Measurements from ENCODE around the gene DNTT.

DNTT gene

GRCh38 chr10:96359616-96360015 is 55.4 kb downstream of the DNTT start:
- no peak overlapping the region for H3K9ac ChIP-seq (ENCODE audit: low read depth, low read length)
- no peaks in the 10 kb centered on the region for H3K9me3 ChIP-seq (ENCODE audit: control insufficient read depth, insufficient read depth, low read length)
- H3K4me1 ChIP-seq (ENCODE audit: insufficient read depth, low read length), result no peaks in the 10 kb centered on the region
- no peaks in the 10 kb centered on the region for H3K36me3 ChIP-seq (ENCODE audit: insufficient read depth, low read length)

- Histone ChIP-seq H3K9me3 (ENCODE audit: control insufficient read depth, insufficient read depth, low read length) (no peaks in the 10 kb centered on the region), H3K4me1 (ENCODE audit: insufficient read depth, low read length) (no peaks in the 10 kb centered on the region), H3K36me3 (ENCODE audit: insufficient read depth, low read length) (no peaks in the 10 kb centered on the region), H3K9ac (ENCODE audit: low read depth, low read length) (no peak overlapping the region)
Observed at GRCh38 chr10:96360331-96360730, 56.1 kb downstream of the DNTT start.

DNA sequence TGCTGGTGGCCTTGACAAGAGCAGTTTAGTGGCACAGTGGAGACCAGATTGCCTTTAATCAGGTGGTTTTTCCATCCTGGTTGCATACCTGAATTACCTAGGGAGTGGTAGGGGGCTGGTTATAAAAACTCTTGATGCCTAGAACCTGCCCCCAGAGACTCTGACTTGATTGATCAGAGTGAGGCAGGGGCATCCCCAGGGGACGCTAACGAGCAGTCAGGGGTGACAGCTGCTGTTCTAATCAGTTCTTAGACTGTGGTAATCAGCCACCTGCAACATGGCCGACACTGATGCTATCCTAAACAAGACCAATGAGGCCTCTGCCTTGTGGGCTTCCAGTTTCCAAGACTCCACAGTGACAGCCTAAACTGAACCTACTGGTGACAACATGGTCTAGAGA is 56.5 kb downstream of the DNTT start:
- Histone ChIP-seq H3K9me3 (ENCODE audit: control insufficient read depth, insufficient read depth, low read length) (no peaks in the 10 kb centered on the region), H3K4me1 (ENCODE audit: insufficient read depth, low read length) (no peaks in the 10 kb centered on the region), H3K36me3 (ENCODE audit: insufficient read depth, low read length) (no peaks in the 10 kb centered on the region), H3K9ac (ENCODE audit: low read depth, low read length) (no peak overlapping the region)

DNA sequence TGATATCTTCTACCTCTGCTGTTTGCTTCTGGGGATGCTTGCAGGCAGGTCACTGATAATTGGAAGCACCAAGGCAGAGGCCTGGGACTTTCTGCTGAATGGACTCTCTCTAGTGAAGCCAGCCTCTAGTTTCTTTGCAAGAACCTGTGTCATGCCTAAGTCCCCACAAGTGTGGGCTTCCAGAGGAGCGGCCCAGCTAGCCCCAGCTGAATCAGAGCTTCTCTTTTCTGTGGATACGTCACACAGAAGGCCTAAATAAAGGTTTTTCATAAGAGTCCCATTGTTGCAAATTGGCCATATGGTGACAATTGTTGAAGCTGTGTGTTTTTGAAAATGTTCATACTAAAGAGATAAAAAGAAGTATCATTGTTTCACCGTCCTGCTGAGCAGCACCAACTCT is 61.3 kb downstream of the DNTT start:
- H3K9me3 ChIP-seq (ENCODE audit: control insufficient read depth, insufficient read depth, low read length), result no peaks in the 10 kb centered on the region
- H3K4me1 ChIP-seq (ENCODE audit: insufficient read depth, low read length), result peaks cover 4% of the 10 kb centered on the region; the same call in 1 of the 2 replicates
- H3K9ac ChIP-seq (ENCODE audit: low read depth, low read length), result no peak overlapping the region
- H3K36me3 ChIP-seq (ENCODE audit: insufficient read depth, low read length), result no peaks in the 10 kb centered on the region

DNA sequence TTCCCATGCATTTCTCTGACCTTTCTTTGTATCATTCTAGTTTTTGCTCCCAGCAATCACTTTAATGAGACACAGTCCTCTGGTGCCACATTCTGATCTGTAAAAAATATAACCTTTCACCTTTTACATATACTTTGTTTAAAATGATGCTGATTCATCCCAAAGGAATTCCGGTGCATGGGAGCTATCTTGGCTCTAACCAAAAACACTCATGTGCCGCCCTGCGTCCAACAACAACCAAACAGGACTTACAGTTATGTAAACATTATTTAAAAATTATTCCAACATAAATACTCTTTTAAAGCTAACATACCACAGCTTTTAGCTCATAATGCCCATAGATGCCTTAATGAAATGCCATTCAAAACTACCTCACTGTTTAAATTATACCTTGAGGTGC is 62.3 kb downstream of the DNTT start:
- Histone ChIP-seq H3K9me3 (ENCODE audit: control insufficient read depth, insufficient read depth, low read length) (no peaks in the 10 kb centered on the region), H3K9ac (ENCODE audit: low read depth, low read length) (no peak overlapping the region), H3K4me1 (ENCODE audit: insufficient read depth, low read length) (peaks cover 4% of the 10 kb centered on the region; the same call in 1 of the 2 replicates)

GRCh38 chr10:96367470-96367869 is 63.2 kb downstream of the DNTT start:
- Histone ChIP-seq H3K36me3 (ENCODE audit: insufficient read depth, low read length) (no peaks in the 10 kb centered on the region), H3K9ac (ENCODE audit: low read depth, low read length) (no peak overlapping the region), H3K4me1 (ENCODE audit: insufficient read depth, low read length) (peaks cover 4% of the 10 kb centered on the region; the same call in 1 of the 2 replicates), H3K9me3 (ENCODE audit: control insufficient read depth, insufficient read depth, low read length) (no peaks in the 10 kb centered on the region)

More for the DNA sequence above, 62.3 kb downstream of the DNTT start:
- no peaks in the 10 kb centered on the region for H3K36me3 ChIP-seq (ENCODE audit: insufficient read depth, low read length)

- no peak overlapping the region for H3K9ac ChIP-seq (ENCODE audit: low read depth, low read length)
- peaks cover 4% of the 10 kb centered on the region; the same call in 1 of the 2 replicates for H3K4me1 ChIP-seq (ENCODE audit: insufficient read depth, low read length)
- H3K36me3 ChIP-seq (ENCODE audit: insufficient read depth, low read length), result no peaks in the 10 kb centered on the region
- H3K9me3 ChIP-seq (ENCODE audit: control insufficient read depth, insufficient read depth, low read length), result no peaks in the 10 kb centered on the region
Observed at GRCh38 chr10:96368971-96369370, 64.7 kb downstream of the DNTT start.

DNA sequence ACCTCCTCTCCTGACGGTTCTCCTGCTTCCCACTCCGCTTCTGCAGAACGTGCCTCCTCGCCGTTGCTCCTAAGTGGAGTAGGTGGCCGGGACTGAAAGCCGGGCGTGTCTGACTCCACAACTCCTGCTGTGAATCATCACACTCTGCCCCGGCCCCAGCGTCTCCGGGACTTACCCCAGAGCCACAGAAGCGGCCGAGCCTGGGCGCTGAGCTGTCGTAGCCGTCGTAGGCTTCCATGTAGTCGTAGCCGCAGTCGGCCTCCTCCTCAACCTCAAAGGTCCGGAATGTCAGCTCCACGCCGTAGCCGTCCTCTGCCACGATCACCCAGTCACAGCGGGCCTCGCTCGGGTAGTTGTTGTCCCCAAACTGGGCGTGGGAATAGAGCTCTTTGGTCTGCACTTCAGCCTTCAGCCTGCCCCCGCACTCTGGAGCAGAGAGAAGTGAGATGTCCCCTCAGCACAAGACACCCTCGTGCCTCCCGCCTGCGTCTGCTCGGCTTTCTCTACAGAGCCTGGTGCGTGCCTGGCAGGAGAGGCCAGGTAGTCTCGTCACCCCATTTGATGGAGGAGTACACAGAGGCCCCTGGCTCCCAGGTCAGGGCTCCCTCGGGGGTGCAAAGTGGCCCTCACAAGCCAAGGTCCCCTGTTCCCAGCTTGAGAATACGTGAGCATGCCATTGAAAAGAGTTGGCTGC is 65.8 kb downstream of the DNTT start:
- Histone ChIP-seq H3K9me3 (ENCODE audit: control insufficient read depth, insufficient read depth, low read length) (no peaks in the 10 kb centered on the region), H3K9ac (ENCODE audit: low read depth, low read length) (no peak overlapping the region; the same call in 1 of the 2 replicates), H3K36me3 (ENCODE audit: insufficient read depth, low read length) (no peaks in the 10 kb centered on the region), H3K4me1 (ENCODE audit: insufficient read depth, low read length) (peaks cover 8% of the 10 kb centered on the region; the same call in 1 of the 2 replicates)

DNA sequence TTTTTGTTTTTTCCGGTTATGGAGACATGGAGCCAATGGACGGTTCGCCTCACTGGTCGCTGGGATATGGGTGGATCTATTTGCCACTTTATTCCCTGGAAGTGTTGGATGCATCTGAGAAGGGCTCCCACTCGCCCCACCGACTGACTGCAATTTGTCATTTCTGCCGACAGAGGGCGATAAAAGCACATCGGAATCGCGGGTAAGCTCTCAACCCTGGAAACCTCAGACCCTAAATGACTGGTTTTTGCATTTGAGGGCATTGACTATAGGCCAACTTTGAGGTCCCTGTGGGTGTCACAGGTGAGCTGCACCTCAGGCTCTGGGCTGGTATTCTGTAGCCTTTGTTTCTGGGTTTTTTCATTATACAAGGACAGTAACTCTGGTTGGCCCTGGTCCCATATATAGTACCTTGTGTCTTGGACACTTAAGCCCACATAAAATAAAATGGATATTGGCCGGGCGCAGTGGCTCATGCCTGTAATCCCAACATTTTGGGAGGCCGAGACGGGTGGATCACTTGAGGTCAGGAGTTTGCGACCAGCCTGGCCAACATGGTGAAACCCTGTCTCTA is 66.4 kb downstream of the DNTT start:
- Histone ChIP-seq H3K36me3 (ENCODE audit: insufficient read depth, low read length) (no peaks in the 10 kb centered on the region), H3K9me3 (ENCODE audit: control insufficient read depth, insufficient read depth, low read length) (no peaks in the 10 kb centered on the region), H3K9ac (ENCODE audit: low read depth, low read length) (no peak overlapping the region), H3K4me1 (ENCODE audit: insufficient read depth, low read length) (peaks cover 8% of the 10 kb centered on the region; the same call in 1 of the 2 replicates)

DNA sequence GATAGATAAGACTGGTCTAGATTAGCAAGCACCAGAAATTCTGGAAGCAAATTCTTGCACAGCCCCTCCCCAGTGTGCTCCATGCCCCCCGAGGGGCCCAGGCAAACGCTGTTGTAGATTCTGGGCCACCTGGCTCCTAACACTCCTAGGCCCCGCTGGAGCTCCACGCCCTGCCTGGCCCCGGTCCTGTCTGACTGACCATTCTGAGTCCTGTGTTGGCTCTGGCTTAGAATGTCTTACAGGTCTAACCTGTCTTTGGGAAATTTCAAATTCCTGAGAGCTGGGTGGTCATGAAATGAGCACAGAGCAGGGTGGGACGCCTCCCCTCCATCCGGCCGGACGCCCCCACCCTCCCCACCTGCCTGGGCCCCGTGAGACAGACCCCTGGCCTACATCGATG is 67.1 kb downstream of the DNTT start:
- H3K9ac ChIP-seq (ENCODE audit: low read depth, low read length), result no peak overlapping the region
- H3K36me3 ChIP-seq (ENCODE audit: insufficient read depth, low read length), result no peaks in the 10 kb centered on the region
- H3K4me1 ChIP-seq (ENCODE audit: insufficient read depth, low read length), result peaks cover 8% of the 10 kb centered on the region; the same call in 1 of the 2 replicates
- H3K9me3 ChIP-seq (ENCODE audit: control insufficient read depth, insufficient read depth, low read length), result no peaks in the 10 kb centered on the region

DNA sequence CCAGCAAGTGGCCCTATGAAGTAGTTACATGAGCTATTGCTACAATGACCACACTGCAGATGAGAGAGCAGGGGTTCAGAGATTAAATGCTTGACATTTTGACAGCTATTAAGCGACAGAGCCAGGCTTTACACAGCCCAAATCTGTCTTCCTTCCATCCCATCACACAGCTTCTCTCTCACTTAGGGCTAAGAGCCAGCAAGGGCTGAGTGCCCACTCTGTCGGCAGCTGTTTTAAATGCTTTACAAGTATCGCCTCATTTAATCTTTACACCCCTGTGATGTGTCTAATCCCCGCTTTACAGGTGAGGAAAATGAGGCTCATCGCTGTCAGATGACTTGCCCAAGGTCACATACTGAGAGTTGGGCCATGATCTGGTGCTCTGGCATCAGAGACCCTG is 69.8 kb downstream of the DNTT start:
- no peaks in the 10 kb centered on the region for H3K9me3 ChIP-seq (ENCODE audit: control insufficient read depth, insufficient read depth, low read length)
- H3K36me3 ChIP-seq (ENCODE audit: insufficient read depth, low read length), result no peaks in the 10 kb centered on the region
- H3K9ac ChIP-seq (ENCODE audit: low read depth, low read length), result no peak overlapping the region
- H3K4me1 ChIP-seq (ENCODE audit: insufficient read depth, low read length), result peaks cover 8% of the 10 kb centered on the region; the same call in 1 of the 2 replicates

DNA sequence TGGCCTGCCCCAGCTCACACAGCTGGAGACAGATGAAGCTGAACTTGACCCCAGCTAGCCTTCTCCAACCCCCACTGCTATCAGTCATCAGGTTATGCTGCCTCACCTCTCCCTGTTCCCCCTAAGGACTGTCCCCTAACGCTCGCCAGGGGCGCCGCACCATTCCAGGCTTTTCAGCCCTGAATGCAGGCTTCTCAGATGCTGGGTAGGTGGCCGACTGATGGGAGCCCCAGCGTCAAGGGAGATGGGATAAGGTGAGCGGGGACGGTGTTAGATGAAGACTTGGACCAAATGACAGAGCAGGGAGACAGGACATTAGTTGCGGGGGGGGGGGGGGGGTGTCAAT is 70.4 kb downstream of the DNTT start:
- H3K9ac ChIP-seq (ENCODE audit: low read depth, low read length), result peak overlapping the region; percentile 40; the same call in 1 of the 2 replicates
- peaks cover 8% of the 10 kb centered on the region; the same call in 1 of the 2 replicates for H3K4me1 ChIP-seq (ENCODE audit: insufficient read depth, low read length)
- no peaks in the 10 kb centered on the region for H3K9me3 ChIP-seq (ENCODE audit: control insufficient read depth, insufficient read depth, low read length)
- no peaks in the 10 kb centered on the region for H3K36me3 ChIP-seq (ENCODE audit: insufficient read depth, low read length)

DNA sequence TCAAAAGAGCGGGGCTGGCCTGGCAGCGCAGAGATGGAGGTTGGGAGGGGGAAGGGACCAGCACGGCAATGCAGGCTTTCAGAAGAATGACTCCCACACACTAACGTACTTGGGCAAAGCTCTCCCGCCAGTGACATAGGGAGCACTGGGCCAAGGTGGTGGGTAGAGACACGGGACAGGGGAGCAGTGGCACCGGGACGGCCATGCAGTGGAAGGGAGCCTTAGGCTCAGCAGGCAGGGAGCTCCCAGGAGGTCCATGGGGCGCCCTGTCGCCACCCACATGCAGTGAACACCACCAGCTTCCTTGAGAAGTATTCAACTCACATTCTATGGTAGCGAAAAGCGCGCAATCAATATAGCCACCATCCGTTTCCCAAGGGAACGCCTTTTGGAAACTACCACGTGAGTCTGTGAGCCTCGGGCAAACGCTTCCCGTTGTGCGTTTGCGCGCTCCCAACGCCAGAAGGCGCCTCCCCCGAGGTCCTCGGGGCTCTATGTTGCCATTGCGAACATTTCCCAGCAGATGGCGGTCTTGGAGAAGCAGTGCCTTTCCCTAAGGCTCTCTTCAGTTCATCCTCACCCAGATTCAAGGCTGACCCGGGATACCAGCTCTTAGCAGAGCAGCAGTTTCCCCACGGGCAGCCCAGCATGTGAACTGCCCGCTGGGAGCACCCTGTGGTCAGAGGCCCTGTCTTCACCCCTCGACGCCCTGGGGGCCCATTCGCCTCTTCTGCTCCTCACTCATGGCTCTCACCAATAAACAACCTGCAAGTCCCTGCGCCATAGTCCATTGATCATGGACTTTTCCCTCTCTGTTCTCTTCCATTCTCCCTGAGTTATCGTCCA is 71.0 kb downstream of the DNTT start:
- Histone ChIP-seq H3K36me3 (ENCODE audit: insufficient read depth, low read length) (no peaks in the 10 kb centered on the region), H3K9ac (ENCODE audit: low read depth, low read length) (peak overlapping the region; percentile 40; the same call in 1 of the 2 replicates), H3K9me3 (ENCODE audit: control insufficient read depth, insufficient read depth, low read length) (no peaks in the 10 kb centered on the region), H3K4me1 (ENCODE audit: insufficient read depth, low read length) (0 out of 2 replicates have a peak, but pooled peaks cover 4% of the 10 kb centered on the region)

DNA sequence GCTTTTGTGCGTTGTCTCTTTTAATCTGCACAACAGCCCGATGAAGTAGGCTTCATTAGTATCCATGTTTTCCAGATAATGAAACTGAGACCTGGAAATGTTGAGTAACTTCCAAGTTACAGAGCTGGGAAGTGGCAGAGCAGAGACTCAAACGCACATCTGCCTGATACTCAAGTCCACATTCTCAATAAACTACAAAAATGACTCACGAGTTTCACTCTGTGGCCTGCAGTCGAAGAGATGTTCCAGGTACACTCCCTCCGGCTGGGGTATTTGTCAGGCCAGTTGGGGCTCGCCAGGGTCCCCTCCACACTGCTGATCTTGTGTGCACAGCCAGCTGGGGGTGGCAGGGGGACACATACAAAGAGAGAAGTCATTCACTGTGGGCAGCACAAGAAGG is 72.2 kb downstream of the DNTT start:
- H3K9ac ChIP-seq (ENCODE audit: low read depth, low read length), result no peak overlapping the region
- no peaks in the 10 kb centered on the region for H3K36me3 ChIP-seq (ENCODE audit: insufficient read depth, low read length)
- H3K9me3 ChIP-seq (ENCODE audit: control insufficient read depth, insufficient read depth, low read length), result no peaks in the 10 kb centered on the region
- 0 out of 2 replicates have a peak, but pooled peaks cover 4% of the 10 kb centered on the region for H3K4me1 ChIP-seq (ENCODE audit: insufficient read depth, low read length)

Data from ES-I3 (cell line).